Keratinocyte (primary cell): ENCODE measurements around the gene MCRIP2. TPM values are rescaled to one million over a fixed set of nuclear protein-coding genes. Genes with fewer than 3 reads are reported as not detected.

ENCODE experiments used
- DNase-seq: peaks from one replicate; pipeline ENCODE4 v3.0.0-alpha.2; 2011; ENCODE audit warnings: low read depth, missing footprints, low spot score
- FAIRE-seq: peaks from 2 replicates; lab custom pipeline; 2011; peaks lifted over from hg19 to GRCh38; lab: Jason Lieb, UNC
- H2AFZ ChIP-seq: 2 replicates; pipeline ENCODE4 v1.6.0; 2012; ENCODE audit warnings: low read length, control low read depth, inconsistent platforms; ENCODE audit not compliant: control insufficient read depth
- H3K27ac ChIP-seq: 2 replicates; pipeline ENCODE4 v1.5.1; 2011; ENCODE audit warnings: low read length; ENCODE audit not compliant: control insufficient read depth, insufficient read depth
- H3K27me3 ChIP-seq: 3 replicates; pipeline ENCODE4 v1.6.0; 2011; ENCODE audit warnings: low read length; ENCODE audit not compliant: control insufficient read depth, insufficient read depth; ENCODE audit errors: extremely low read depth
- H3K36me3 ChIP-seq, 2 experiments: 2 replicates in 1 of 2; 3 replicates in 1 of 2; pipeline ENCODE4 v1.5.1; 2011; ENCODE audit warnings: low read length in 2 of 2, mild to moderate bottlenecking in 1 of 2; ENCODE audit not compliant: control insufficient read depth in 2 of 2, insufficient read depth in 2 of 2; ENCODE audit errors: extremely low read depth in 1 of 2
- H3K4me1 ChIP-seq: 3 replicates; pipeline ENCODE4 v1.5.1; 2011; ENCODE audit warnings: low read length; ENCODE audit not compliant: control insufficient read depth, insufficient read depth; ENCODE audit errors: extremely low read depth
- H3K4me2 ChIP-seq: 3 replicates; pipeline ENCODE4 v1.6.0; 2011; ENCODE audit warnings: low read depth, low read length; ENCODE audit not compliant: control insufficient read depth, insufficient read depth; ENCODE audit errors: extremely low read depth
- H3K4me3 ChIP-seq, 3 experiments: fragments of 200-600 bp in 1 of 3; sonication (generic) in 1 of 3; 2 replicates in 2 of 3; 3 replicates in 1 of 3; pipeline ENCODE4 v1.5.1; 2011 to 2016; ENCODE audit warnings: low read length in 3 of 3, mild to moderate bottlenecking in 3 of 3, control low read depth in 2 of 3, inconsistent platforms in 1 of 3, low read depth in 1 of 3, mixed read lengths in 1 of 3, mixed run types in 1 of 3, moderate library complexity in 1 of 3; ENCODE audit not compliant: control insufficient read depth in 2 of 3, insufficient read depth in 2 of 3; ENCODE audit errors: extremely low read depth in 1 of 3
- H3K79me2 ChIP-seq: 2 replicates; pipeline ENCODE4 v1.6.0; 2012; ENCODE audit warnings: low read length; ENCODE audit not compliant: control insufficient read depth, insufficient read depth
- H3K9ac ChIP-seq: 3 replicates; pipeline ENCODE4 v1.6.0; 2011; ENCODE audit warnings: low read length; ENCODE audit not compliant: control insufficient read depth, insufficient read depth; ENCODE audit errors: extremely low read depth
- H3K9me1 ChIP-seq: 3 replicates; pipeline ENCODE4 v1.6.0; 2011; ENCODE audit warnings: low read length; ENCODE audit not compliant: control insufficient read depth, insufficient read depth; ENCODE audit errors: extremely low read depth
- H3K9me3 ChIP-seq: 2 replicates; pipeline ENCODE4 v1.5.1; 2012; ENCODE audit warnings: low read depth, low read length; ENCODE audit not compliant: control insufficient read depth
- H4K20me1 ChIP-seq: 3 replicates; pipeline ENCODE4 v1.6.0; 2011; ENCODE audit warnings: low read length; ENCODE audit not compliant: control insufficient read depth, insufficient read depth; ENCODE audit errors: extremely low read depth
- CTCF ChIP-seq, 3 experiments: IDR thresholded peaks in 1 of 3; conservative IDR thresholded peaks in 1 of 3; optimal IDR thresholded peaks in 1 of 3; 2 replicates in 2 of 3; 3 replicates in 1 of 3; pipeline versions ENCODE3 to v1.5.1; 2011; ENCODE audit warnings: low read length in 3 of 3, mild to moderate bottlenecking in 3 of 3, moderate library complexity in 2 of 3, control low read depth in 1 of 3, inconsistent platforms in 1 of 3; ENCODE audit not compliant: insufficient read depth in 2 of 3; ENCODE audit errors: extremely low read depth in 1 of 3
- EZH2 ChIP-seq: IDR thresholded peaks from one replicate; pipeline ENCODE4 v1.6.1; 2012; ENCODE audit warnings: inconsistent platforms, mild to moderate bottlenecking, low read length, moderate library complexity
- dilution Hi-C: fragments of 300-500 bp; cut with MboI; formaldehyde crosslinking; loops from one replicate; pipeline ENCODE4 v1.7.0; 2020; ENCODE audit warnings: low sequenced_read_pairs; ENCODE audit not compliant: extremely low pct_ligation_motif_present
- polyA plus RNA-seq, 5 experiments: library from polyadenylated mRNA; depleted of rRNA in 3 of 5; stranded (reverse) in 3 of 5; stranded (forward) in 1 of 5; unstranded in 1 of 5; fragments of >200 nt; gene quantifications; 1 replicate in 1 of 5; 2 replicates in 3 of 5; 3 replicates in 1 of 5; pipeline versions ENCODE4 v1.2.1 to v1.2.3, GENCODE V29; 2011 to 2012; ENCODE audit warnings: missing spikeins in 2 of 5, low read depth in 1 of 5, low replicate concordance in 1 of 5

MCRIP2 gene
- polyA plus RNA-seq, 1 donor (not counting 4 experiments of a cell fraction or from before 2014, with no cell fraction given) = 8.1 TPM

GRCh38 chr16:633336-634050 is 8.1 kb upstream of the MCRIP2 start:
- Histone ChIP-seq H3K9ac (no peak overlapping the region), H3K4me1 (peaks cover 8% of the 10 kb centered on the region), H3K9me3 (no peaks in the 10 kb centered on the region), H3K9me1 (no peaks in the 10 kb centered on the region), H3K79me2 (peaks cover 8% of the 10 kb centered on the region), H3K4me3 (no peak overlapping the region), H3K27ac (no peak overlapping the region), H4K20me1 (no peaks in the 10 kb centered on the region), H3K4me2 (no peak overlapping the region), H3K36me3 (peaks cover 2 to 10% of the 10 kb centered on the region in 2 experiments), H2AFZ (no peak overlapping the region), H3K27me3 (no peaks in the 10 kb centered on the region)
- dilution Hi-C loops = no loop called here
- no peak for DNase-seq
- TF ChIP-seq EZH2 (no peak), CTCF (optimal IDR thresholded peaks at IDR 0.05 in 1 of 3, IDR thresholded peaks at IDR 0.05 in 1 of 3, conservative IDR thresholded peaks at IDR 0.05 in 1 of 3; ENCODE audit: extremely low read depth in 1 of 3, insufficient read depth in 2 of 3, low read length in 3 of 3) (no peak)
- FAIRE-seq = no peak

- dilution Hi-C loops = no loop called here
- Histone ChIP-seq H3K9ac (no peak overlapping the region), H3K79me2 (peaks cover 8% of the 10 kb centered on the region), H3K9me1 (no peaks in the 10 kb centered on the region), H3K36me3 (peaks cover 2 to 10% of the 10 kb centered on the region in 2 experiments), H4K20me1 (no peaks in the 10 kb centered on the region), H3K9me3 (no peaks in the 10 kb centered on the region), H3K27me3 (no peaks in the 10 kb centered on the region), H3K27ac (no peak overlapping the region), H3K4me2 (no peak overlapping the region), H2AFZ (no peak overlapping the region), H3K4me1 (peaks cover 8% of the 10 kb centered on the region), H3K4me3 (no peak overlapping the region)
- DNase-seq = no peak
- TF ChIP-seq EZH2 (no peak), CTCF (optimal IDR thresholded peaks at IDR 0.05 in 1 of 3, IDR thresholded peaks at IDR 0.05 in 1 of 3, conservative IDR thresholded peaks at IDR 0.05 in 1 of 3; ENCODE audit: extremely low read depth in 1 of 3, insufficient read depth in 2 of 3, low read length in 3 of 3) (no peak)
- no peak for FAIRE-seq
These were observed 7.5 kb upstream of the MCRIP2 start for GRCh38 chr16:634051-634670.
